ENCODE measurements around the gene CHST15. TPM values are rescaled to one million over a fixed set of nuclear protein-coding genes. Genes with fewer than 3 reads are reported as not detected.

The CHST15 gene
- total and polyA plus RNA-seq, 7 donors, result 2.4 to 57.9 (median 29.9) TPM

DNA sequence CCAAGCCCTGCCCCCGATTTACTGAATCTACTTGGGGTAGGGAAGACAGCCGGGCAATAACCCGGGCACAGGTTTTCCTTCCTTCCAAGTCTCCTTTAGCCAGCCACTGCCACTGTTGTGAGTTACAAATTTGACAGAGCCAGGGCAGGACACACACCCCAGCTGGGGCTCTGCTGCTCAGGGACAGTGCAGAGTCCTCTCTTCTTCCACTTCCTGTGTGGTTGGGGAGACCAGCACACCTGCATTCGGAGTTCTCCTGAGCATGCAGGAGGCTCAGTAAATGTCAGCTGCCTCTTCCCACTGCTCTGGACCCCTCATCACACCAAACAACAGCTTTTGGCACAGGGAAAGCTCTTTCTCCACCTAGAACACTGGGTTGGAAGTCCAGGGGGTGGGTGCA is 21.3 kb downstream of the CHST15 start:
- TF ChIP-seq EP300 (IDR thresholded peaks at IDR 0.05), result no peak
- TF ChIP-seq POLR2AphosphoS5 (IDR thresholded peaks at IDR 0.05), result no peak
- Histone ChIP-seq H3K4me1 (peaks cover 0 to 75% (median 35%) of the 10 kb centered on the region in 4 donors), H3K27ac (peak overlapping the region in 2 of 4 donors; percentile 11 to 44)

DNA sequence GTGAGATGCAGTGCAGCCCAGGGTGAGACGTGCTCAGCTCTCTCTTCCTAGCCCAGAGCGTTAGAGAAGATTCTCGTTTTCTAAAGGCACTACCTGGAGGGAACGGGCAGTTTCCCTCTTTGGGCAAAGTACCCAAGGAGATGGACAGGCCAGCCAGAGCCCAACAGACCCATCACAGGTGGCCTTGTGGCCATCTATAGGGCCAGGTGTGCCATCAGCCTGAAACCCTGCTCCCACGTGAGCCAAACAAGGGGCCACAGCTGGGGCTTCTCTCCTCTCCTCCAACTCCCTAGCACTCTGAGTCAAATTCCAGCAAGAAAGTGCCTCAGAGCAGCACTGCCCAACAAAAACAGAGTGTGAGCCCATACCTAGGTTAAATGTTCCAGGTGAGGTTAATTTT is 22.3 kb downstream of the CHST15 start:
- Histone ChIP-seq H3K27ac (peak overlapping the region in 1 of 4 donors; percentile 7), H3K27me3 (no peaks in the 10 kb centered on the region), H3K4me3 (no peak overlapping the region), H3K4me1 (peaks cover 0 to 75% (median 35%) of the 10 kb centered on the region in 4 donors), H3K36me3 (no peaks in the 10 kb centered on the region), H3K9me3 (no peaks in the 10 kb centered on the region)
- intact Hi-C loops (cut with DNase I), result no loop called here
- no peak for TF ChIP-seq EP300 (IDR thresholded peaks at IDR 0.05)
- TF ChIP-seq POLR2A (IDR thresholded peaks at IDR 0.05), result no peak
- no peak for TF ChIP-seq POLR2AphosphoS5 (IDR thresholded peaks at IDR 0.05)
- TF ChIP-seq, protein P1, sequence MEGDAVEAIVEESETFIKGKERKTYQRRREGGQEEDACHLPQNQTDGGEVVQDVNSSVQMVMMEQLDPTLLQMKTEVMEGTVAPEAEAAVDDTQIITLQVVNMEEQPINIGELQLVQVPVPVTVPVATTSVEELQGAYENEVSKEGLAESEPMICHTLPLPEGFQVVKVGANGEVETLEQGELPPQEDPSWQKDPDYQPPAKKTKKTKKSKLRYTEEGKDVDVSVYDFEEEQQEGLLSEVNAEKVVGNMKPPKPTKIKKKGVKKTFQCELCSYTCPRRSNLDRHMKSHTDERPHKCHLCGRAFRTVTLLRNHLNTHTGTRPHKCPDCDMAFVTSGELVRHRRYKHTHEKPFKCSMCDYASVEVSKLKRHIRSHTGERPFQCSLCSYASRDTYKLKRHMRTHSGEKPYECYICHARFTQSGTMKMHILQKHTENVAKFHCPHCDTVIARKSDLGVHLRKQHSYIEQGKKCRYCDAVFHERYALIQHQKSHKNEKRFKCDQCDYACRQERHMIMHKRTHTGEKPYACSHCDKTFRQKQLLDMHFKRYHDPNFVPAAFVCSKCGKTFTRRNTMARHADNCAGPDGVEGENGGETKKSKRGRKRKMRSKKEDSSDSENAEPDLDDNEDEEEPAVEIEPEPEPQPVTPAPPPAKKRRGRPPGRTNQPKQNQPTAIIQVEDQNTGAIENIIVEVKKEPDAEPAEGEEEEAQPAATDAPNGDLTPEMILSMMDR (IDR thresholded peaks at IDR 0.05), result no peak
- 86 to 89% methylated on average over 5 of the region's 5 CpGs for WGBS, 2 donors
- DNase-seq, result no peak

More for the DNA sequence above, 21.3 kb downstream of the CHST15 start:
- Histone ChIP-seq H3K4me3 (no peak overlapping the region), H3K36me3 (no peaks in the 10 kb centered on the region), H3K9me3 (no peaks in the 10 kb centered on the region), H3K27me3 (no peaks in the 10 kb centered on the region)
- DNase-seq, result no peak
- WGBS, 2 donors, result 58 to 76% methylated on average over 4 of the region's 4 CpGs
- intact Hi-C loops (cut with DNase I), result no loop called here

- whole genome bisulfite sequencing, 2 donors, result 90 to 93% methylated on average over 10 of the region's 10 CpGs
- H3K4me1 ChIP-seq, result peaks cover 0 to 75% (median 35%) of the 10 kb centered on the region in 4 donors
- no peaks in the 10 kb centered on the region for H3K36me3 ChIP-seq
- no peak for DNase-seq
- H3K27me3 ChIP-seq, result no peaks in the 10 kb centered on the region
- no peak overlapping the region for H3K4me3 ChIP-seq
- TF ChIP-seq EP300 (IDR thresholded peaks at IDR 0.05), result no peak
- TF ChIP-seq, protein P1 (IDR thresholded peaks at IDR 0.05), result no peak
- TF ChIP-seq POLR2A (IDR thresholded peaks at IDR 0.05), result no peak
- no peak for TF ChIP-seq POLR2AphosphoS5 (IDR thresholded peaks at IDR 0.05)
- H3K27ac ChIP-seq, result no peak overlapping the region
- no peaks in the 10 kb centered on the region for H3K9me3 ChIP-seq
- intact Hi-C loops (cut with DNase I), result no loop called here
These were observed 22.7 kb downstream of the CHST15 start for GRCh38 chr10:124070666-124071065.

DNA sequence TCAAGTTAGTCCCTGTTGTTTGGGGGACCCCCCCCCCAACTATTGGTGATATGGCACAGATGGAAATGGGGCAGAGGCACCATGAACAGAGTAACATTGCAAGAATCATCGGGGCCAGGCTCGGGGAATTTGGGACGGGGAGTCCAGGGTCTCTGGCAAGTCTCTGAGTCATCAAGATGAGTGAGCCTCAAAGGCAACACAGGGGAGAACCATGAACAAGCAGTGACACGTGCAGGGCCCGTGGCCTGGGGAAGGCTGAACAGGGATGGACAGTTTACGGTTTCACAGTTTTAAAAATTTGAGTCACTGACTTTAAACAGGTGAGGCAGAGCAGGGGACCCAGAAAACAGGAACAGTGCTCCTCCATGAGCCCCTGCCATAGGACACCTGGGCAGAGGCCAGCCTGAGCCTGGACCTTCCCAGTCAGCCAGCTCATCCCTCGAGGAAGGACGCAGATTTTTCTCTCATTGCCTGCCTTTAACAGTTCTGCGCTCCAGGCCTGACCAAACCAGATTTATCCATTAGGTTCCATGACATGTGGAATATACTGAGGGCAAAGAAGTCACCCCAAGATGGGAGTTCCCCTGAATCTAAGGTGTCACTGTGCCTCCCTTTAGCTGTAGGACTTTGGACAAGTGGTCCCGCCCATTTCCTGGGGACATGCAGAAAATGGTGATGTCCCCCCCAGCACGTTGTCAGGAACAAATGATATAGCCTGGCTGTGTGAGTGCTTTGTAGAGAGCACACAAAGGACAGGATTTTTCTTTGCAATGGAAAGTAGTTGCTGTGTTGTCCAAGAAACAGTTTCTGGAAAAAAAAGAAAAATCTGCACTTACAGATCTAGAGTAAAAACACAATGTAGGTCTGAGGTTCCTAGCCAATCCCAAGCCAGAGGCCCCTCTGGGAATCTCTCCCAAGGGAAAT is 23.8 kb downstream of the CHST15 start:
- no peaks in the 10 kb centered on the region for H3K36me3 ChIP-seq
- H3K27ac ChIP-seq, result no peak overlapping the region
- 86 to 91% methylated on average over 11 of the region's 11 CpGs for WGBS, 2 donors
- no peak for TF ChIP-seq POLR2A (IDR thresholded peaks at IDR 0.05)
- no peak for TF ChIP-seq POLR2AphosphoS5 (IDR thresholded peaks at IDR 0.05)
- no peak for TF ChIP-seq EP300 (IDR thresholded peaks at IDR 0.05)
- TF ChIP-seq, protein P1 (IDR thresholded peaks at IDR 0.05), result no peak
- H3K4me3 ChIP-seq, result no peak overlapping the region
- intact Hi-C loops (cut with DNase I), result no loop called here
- no peaks in the 10 kb centered on the region for H3K27me3 ChIP-seq
- peaks cover 0 to 75% (median 33%) of the 10 kb centered on the region in 4 donors for H3K4me1 ChIP-seq
- DNase-seq, result no peak
- no peaks in the 10 kb centered on the region for H3K9me3 ChIP-seq

GRCh38 chr10:124068929-124069328 is 24.5 kb downstream of the CHST15 start:
- DNase-seq, result no peak
- TF ChIP-seq POLR2A (IDR thresholded peaks at IDR 0.05) (no peak), EP300 (IDR thresholded peaks at IDR 0.05) (no peak), POLR2AphosphoS5 (IDR thresholded peaks at IDR 0.05) (no peak)
- TF ChIP-seq, protein P1 (IDR thresholded peaks at IDR 0.05), result no peak
- Histone ChIP-seq H3K4me1 (peaks cover 0 to 75% (median 35%) of the 10 kb centered on the region in 4 donors), H3K36me3 (no peaks in the 10 kb centered on the region), H3K27ac (no peak overlapping the region), H3K4me3 (no peak overlapping the region), H3K27me3 (no peaks in the 10 kb centered on the region), H3K9me3 (no peaks in the 10 kb centered on the region)
- intact Hi-C loops (cut with DNase I), result no loop called here
- 86 to 91% methylated on average over 3 of the region's 3 CpGs for WGBS, 2 donors

All from sigmoid colon (tissue), 7 donors.